ENCODE results near the gene RAPGEF1.

RAPGEF1 gene

DNA sequence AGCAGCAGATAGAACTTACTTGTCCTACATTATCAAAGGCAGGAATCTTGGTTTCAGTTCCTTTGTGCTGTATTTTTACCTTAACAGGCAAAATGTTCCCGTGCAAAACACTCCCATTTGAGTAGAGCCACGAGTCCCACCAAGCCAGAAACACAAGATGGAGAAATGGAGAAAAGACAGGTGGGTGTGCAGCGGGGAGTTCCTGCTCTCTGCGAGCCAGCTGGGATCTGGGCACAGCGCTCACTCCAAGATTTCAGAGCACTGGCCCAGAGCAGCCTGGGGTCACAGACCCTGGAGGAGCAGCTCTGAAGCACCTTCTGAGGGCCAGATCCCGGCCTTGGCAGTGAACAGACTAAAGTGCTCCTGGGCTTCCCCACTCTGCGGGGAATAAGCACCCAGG lies 211.7 kb downstream of the RAPGEF1 start:
- no peak for DNase-seq (ENCODE audit: low spot score)
